T follicular helper cell (primary cell): ENCODE measurements around the gene PKIG.
"Not testable (repeated sequence)": the region's sequence is repeated elsewhere in the genome, so short reads cannot be mapped to it uniquely, and the experiment has no call there.

Experiments
- DNase-seq: peaks from one replicate; pipeline ENCODE4 v3.0.0-alpha.2; 2020; ENCODE audit warnings: low read depth

PKIG gene

GRCh38 chr20:44642203-44643153 is 60.1 kb downstream of the PKIG start:
- no peak for DNase-seq

- no peak for DNase-seq
Measured at GRCh38 chr20:44643154-44643519, 60.8 kb downstream of the PKIG start.

- peak; percentile 50 for DNase-seq
Measured at GRCh38 chr20:44643596-44644229, 61.3 kb downstream of the PKIG start.

- DNase-seq: no peak
Measured at GRCh38 chr20:44644230-44644617, 61.8 kb downstream of the PKIG start.

- no peak for DNase-seq
Measured at GRCh38 chr20:44644667-44645131, 62.3 kb downstream of the PKIG start.

GRCh38 chr20:44646023-44646640 is 63.8 kb downstream of the PKIG start:
- DNase-seq: no peak

GRCh38 chr20:44646641-44647274 is 64.4 kb downstream of the PKIG start:
- no peak for DNase-seq

GRCh38 chr20:44648068-44648467 is 65.7 kb downstream of the PKIG start:
- DNase-seq: no peak

GRCh38 chr20:44648579-44648978 is 66.2 kb downstream of the PKIG start:
- no peak for DNase-seq

- no peak for DNase-seq
Measured at GRCh38 chr20:44649126-44649525, 66.7 kb downstream of the PKIG start.

GRCh38 chr20:44649976-44650375 is 67.6 kb downstream of the PKIG start:
- no peak for DNase-seq

GRCh38 chr20:44650771-44651433 is 68.5 kb downstream of the PKIG start:
- no peak for DNase-seq

GRCh38 chr20:44651434-44651683 is 69.0 kb downstream of the PKIG start:
- DNase-seq: no peak

- no peak for DNase-seq
Measured at GRCh38 chr20:44651684-44652423, 69.5 kb downstream of the PKIG start, which contains the start of gene ADA. ADA (minus strand) TSS chr20:44651699; CDS start chr20:44651607, 92 bp downstream.

- no peak for DNase-seq
Measured at GRCh38 chr20:44653546-44653945, 71.2 kb downstream of the PKIG start.

GRCh38 chr20:44654210-44654609 is 71.8 kb downstream of the PKIG start:
- DNase-seq: not testable (repeated sequence)

GRCh38 chr20:44656448-44656847 is 74.1 kb downstream of the PKIG start:
- DNase-seq: no peak

- DNase-seq: no peak
Measured at GRCh38 chr20:44657875-44658274, 75.5 kb downstream of the PKIG start.

GRCh38 chr20:44658810-44659209 is 76.4 kb downstream of the PKIG start:
- no peak for DNase-seq

GRCh38 chr20:44659931-44660330 is 77.6 kb downstream of the PKIG start:
- DNase-seq: no peak

GRCh38 chr20:44660581-44660980 is 78.2 kb downstream of the PKIG start:
- no peak for DNase-seq
